ENCODE data around the gene PRKG1. TPM values are rescaled to one million over a fixed set of nuclear protein-coding genes. Genes with fewer than 3 reads are reported as not detected.
"Not testable (repeated sequence)": the region's sequence is repeated elsewhere in the genome, so short reads cannot be mapped to it uniquely, and the experiment has no call there.

Gene PRKG1
- total RNA-seq, 2 experiments from 2014 or later = not detected

- no peaks in the 10 kb centered on the region for H3K9me3 Mint-ChIP-seq
- no peak for DNase-seq
- H3K4me3 Mint-ChIP-seq = no peak overlapping the region
- POLR2A ChIA-PET = interaction anchor here (0.5 kb wide), 1 partner anchor 936 kb away, joined by 3 read pairs; no protein-coding TSS in a partner anchor
- no peaks in the 10 kb centered on the region for H3K4me1 Mint-ChIP-seq (ENCODE audit: low read depth)
- H3K27ac Mint-ChIP-seq = no peak overlapping the region
- intact Hi-C loops (cut with micrococcal nuclease) = no loop called here
- no peaks in the 10 kb centered on the region for H3K36me3 Mint-ChIP-seq
- H3K27me3 Mint-ChIP-seq = no peaks in the 10 kb centered on the region
- CTCF ChIA-PET = no interaction called here
These were observed 244.3 kb downstream of the PRKG1 start for GRCh38 chr10:51318399-51319172.

- CTCF ChIA-PET = no interaction called here
- Mint-ChIP-seq H3K4me1 (ENCODE audit: low read depth) (no peaks in the 10 kb centered on the region), H3K27ac (no peak overlapping the region), H3K27me3 (no peaks in the 10 kb centered on the region), H3K4me3 (no peak overlapping the region), H3K36me3 (no peaks in the 10 kb centered on the region), H3K9me3 (no peaks in the 10 kb centered on the region)
- POLR2A ChIA-PET = no interaction called here
- intact Hi-C loops (cut with micrococcal nuclease) = no loop called here
- no peak for DNase-seq
These were observed 244.8 kb downstream of the PRKG1 start for GRCh38 chr10:51319173-51319435.

- intact Hi-C loops (cut with micrococcal nuclease) = no loop called here
- Mint-ChIP-seq H3K36me3 (no peaks in the 10 kb centered on the region), H3K4me1 (ENCODE audit: low read depth) (no peaks in the 10 kb centered on the region), H3K27ac (no peak overlapping the region), H3K9me3 (no peaks in the 10 kb centered on the region), H3K27me3 (no peaks in the 10 kb centered on the region), H3K4me3 (no peak overlapping the region)
- CTCF ChIA-PET = no interaction called here
- DNase-seq = no peak
- POLR2A ChIA-PET = no interaction called here
These were observed 247.0 kb downstream of the PRKG1 start for GRCh38 chr10:51321300-51321699.

GRCh38 chr10:51321980-51322379, 247.7 kb downstream of the PRKG1 start:
- no peaks in the 10 kb centered on the region for H3K27me3 Mint-ChIP-seq
- H3K27ac Mint-ChIP-seq = no peak overlapping the region
- intact Hi-C loops (cut with micrococcal nuclease) = no loop called here
- no peaks in the 10 kb centered on the region for H3K4me1 Mint-ChIP-seq (ENCODE audit: low read depth)
- no peak overlapping the region for H3K4me3 Mint-ChIP-seq
- H3K9me3 Mint-ChIP-seq = no peaks in the 10 kb centered on the region
- CTCF ChIA-PET = no interaction called here
- POLR2A ChIA-PET = no interaction called here
- H3K36me3 Mint-ChIP-seq = no peaks in the 10 kb centered on the region
- no peak for DNase-seq

GRCh38 chr10:51325649-51326048, 251.4 kb downstream of the PRKG1 start:
- DNase-seq = no peak
- intact Hi-C loops (cut with micrococcal nuclease) = no loop called here
- CTCF ChIA-PET = no interaction called here
- Mint-ChIP-seq H3K36me3 (no peaks in the 10 kb centered on the region), H3K27ac (no peak overlapping the region), H3K27me3 (no peaks in the 10 kb centered on the region), H3K9me3 (peaks cover 1% of the 10 kb centered on the region), H3K4me3 (no peak overlapping the region), H3K4me1 (ENCODE audit: low read depth) (no peaks in the 10 kb centered on the region)
- POLR2A ChIA-PET = no interaction called here

- POLR2A ChIA-PET = no interaction called here
- Mint-ChIP-seq H3K4me3 (no peak overlapping the region), H3K4me1 (ENCODE audit: low read depth) (no peaks in the 10 kb centered on the region), H3K27me3 (no peaks in the 10 kb centered on the region), H3K36me3 (no peaks in the 10 kb centered on the region), H3K9me3 (peaks cover 1% of the 10 kb centered on the region), H3K27ac (no peak overlapping the region)
- DNase-seq = no peak
- CTCF ChIA-PET = no interaction called here
- intact Hi-C loops (cut with micrococcal nuclease) = no loop called here
These were observed 251.9 kb downstream of the PRKG1 start for GRCh38 chr10:51326174-51326573.

- ChIA-PET CTCF (no interaction called here), POLR2A (no interaction called here)
- H3K4me3 Mint-ChIP-seq = no peak overlapping the region
These were observed 253.1 kb downstream of the PRKG1 start for GRCh38 chr10:51327432-51327831.

GRCh38 chr10:51340366-51340765, 266.1 kb downstream of the PRKG1 start:
- no peak for DNase-seq
- H3K27ac Mint-ChIP-seq = no peak overlapping the region
- H3K36me3 Mint-ChIP-seq = no peaks in the 10 kb centered on the region
- H3K27me3 Mint-ChIP-seq = no peaks in the 10 kb centered on the region
- POLR2A ChIA-PET = no interaction called here
- H3K9me3 Mint-ChIP-seq = no peaks in the 10 kb centered on the region
- intact Hi-C loops (cut with micrococcal nuclease) = no loop called here
- peaks cover 17% of the 10 kb centered on the region for H3K4me1 Mint-ChIP-seq (ENCODE audit: low read depth)
- CTCF ChIA-PET = no interaction called here
- no peak overlapping the region for H3K4me3 Mint-ChIP-seq

More at GRCh38 chr10:51327432-51327831, 253.1 kb downstream of the PRKG1 start:
- no peak overlapping the region for H3K27ac Mint-ChIP-seq
- no peaks in the 10 kb centered on the region for H3K27me3 Mint-ChIP-seq
- intact Hi-C loops (cut with micrococcal nuclease) = no loop called here
- no peak for DNase-seq
- no peaks in the 10 kb centered on the region for H3K4me1 Mint-ChIP-seq (ENCODE audit: low read depth)
- H3K9me3 Mint-ChIP-seq = peaks cover 1% of the 10 kb centered on the region
- no peaks in the 10 kb centered on the region for H3K36me3 Mint-ChIP-seq

GRCh38 chr10:51340845-51341610, 266.7 kb downstream of the PRKG1 start:
- CTCF ChIA-PET = no interaction called here
- H3K4me1 Mint-ChIP-seq (ENCODE audit: low read depth) = peaks cover 17% of the 10 kb centered on the region
- intact Hi-C loops (cut with micrococcal nuclease) = no loop called here
- POLR2A ChIA-PET = no interaction called here
- no peak for DNase-seq
- H3K4me3 Mint-ChIP-seq = no peak overlapping the region
- no peak overlapping the region for H3K27ac Mint-ChIP-seq
- H3K9me3 Mint-ChIP-seq = no peaks in the 10 kb centered on the region
- H3K36me3 Mint-ChIP-seq = no peaks in the 10 kb centered on the region
- no peaks in the 10 kb centered on the region for H3K27me3 Mint-ChIP-seq

GRCh38 chr10:51341745-51342144, 267.5 kb downstream of the PRKG1 start:
- intact Hi-C loops (cut with micrococcal nuclease); H3K9me3 Mint-ChIP-seq; H3K27ac Mint-ChIP-seq; DNase-seq; H3K36me3 Mint-ChIP-seq; H3K27me3 Mint-ChIP-seq; H3K4me3 Mint-ChIP-seq; POLR2A ChIA-PET: not testable (repeated sequence)
- CTCF ChIA-PET = interaction anchor here (0.7 kb wide), 1 partner anchor 149 kb away, joined by 3 read pairs; no protein-coding TSS in a partner anchor
- H3K4me1 Mint-ChIP-seq (ENCODE audit: low read depth) = peaks cover 17% of the 10 kb centered on the region

GRCh38 chr10:51342381-51342780, 268.1 kb downstream of the PRKG1 start:
- CTCF ChIA-PET = no interaction called here
- H3K9me3 Mint-ChIP-seq = no peaks in the 10 kb centered on the region

GRCh38 chr10:51343391-51343790, 269.1 kb downstream of the PRKG1 start:
- Mint-ChIP-seq H3K9me3 (no peaks in the 10 kb centered on the region), H3K4me3 (no peak overlapping the region), H3K27ac (no peak overlapping the region), H3K36me3 (no peaks in the 10 kb centered on the region), H3K4me1 (ENCODE audit: low read depth) (peaks cover 17% of the 10 kb centered on the region), H3K27me3 (no peaks in the 10 kb centered on the region)
- ChIA-PET POLR2A (no interaction called here), CTCF (no interaction called here)
- intact Hi-C loops (cut with micrococcal nuclease) = no loop called here
- DNase-seq = no peak

More at GRCh38 chr10:51342381-51342780, 268.1 kb downstream of the PRKG1 start:
- POLR2A ChIA-PET = no interaction called here
- H3K4me1 Mint-ChIP-seq (ENCODE audit: low read depth) = peaks cover 17% of the 10 kb centered on the region
- no peak overlapping the region for H3K27ac Mint-ChIP-seq
- no peak overlapping the region for H3K4me3 Mint-ChIP-seq
- no peaks in the 10 kb centered on the region for H3K36me3 Mint-ChIP-seq
- intact Hi-C loops (cut with micrococcal nuclease) = no loop called here
- no peaks in the 10 kb centered on the region for H3K27me3 Mint-ChIP-seq
- DNase-seq = no peak

- Mint-ChIP-seq H3K4me3 (no peak overlapping the region), H3K36me3 (no peaks in the 10 kb centered on the region), H3K9me3 (no peaks in the 10 kb centered on the region), H3K27ac (no peak overlapping the region), H3K27me3 (no peaks in the 10 kb centered on the region), H3K4me1 (ENCODE audit: low read depth) (peaks cover 17% of the 10 kb centered on the region)
- intact Hi-C loops (cut with micrococcal nuclease) = no loop called here
- ChIA-PET POLR2A (no interaction called here), CTCF (no interaction called here)
- no peak for DNase-seq
These were observed 270.1 kb downstream of the PRKG1 start for GRCh38 chr10:51344371-51344770.
